ENCODE measurements around the gene UNC13C.

DNA sequence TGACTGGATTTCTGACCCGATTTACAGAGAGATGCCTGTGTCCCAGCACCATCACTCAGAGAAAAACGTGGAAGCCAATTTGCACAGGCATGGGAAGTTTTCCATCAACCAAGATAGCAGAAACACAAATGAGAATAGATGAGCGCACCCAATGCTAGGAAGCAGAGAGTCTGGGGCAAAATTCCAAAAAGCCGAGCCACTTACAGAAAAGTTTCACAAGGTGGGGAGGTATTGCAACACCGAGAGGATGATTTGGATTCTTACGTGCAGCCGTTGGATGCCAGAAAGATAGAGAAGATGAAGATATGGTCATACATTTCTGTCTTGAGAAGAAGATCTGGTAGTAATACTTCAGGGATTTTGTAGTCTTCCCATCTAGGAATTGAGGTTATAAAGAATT is 57.4 kb downstream of the UNC13C start:
- TF ChIP-seq, protein P1, sequence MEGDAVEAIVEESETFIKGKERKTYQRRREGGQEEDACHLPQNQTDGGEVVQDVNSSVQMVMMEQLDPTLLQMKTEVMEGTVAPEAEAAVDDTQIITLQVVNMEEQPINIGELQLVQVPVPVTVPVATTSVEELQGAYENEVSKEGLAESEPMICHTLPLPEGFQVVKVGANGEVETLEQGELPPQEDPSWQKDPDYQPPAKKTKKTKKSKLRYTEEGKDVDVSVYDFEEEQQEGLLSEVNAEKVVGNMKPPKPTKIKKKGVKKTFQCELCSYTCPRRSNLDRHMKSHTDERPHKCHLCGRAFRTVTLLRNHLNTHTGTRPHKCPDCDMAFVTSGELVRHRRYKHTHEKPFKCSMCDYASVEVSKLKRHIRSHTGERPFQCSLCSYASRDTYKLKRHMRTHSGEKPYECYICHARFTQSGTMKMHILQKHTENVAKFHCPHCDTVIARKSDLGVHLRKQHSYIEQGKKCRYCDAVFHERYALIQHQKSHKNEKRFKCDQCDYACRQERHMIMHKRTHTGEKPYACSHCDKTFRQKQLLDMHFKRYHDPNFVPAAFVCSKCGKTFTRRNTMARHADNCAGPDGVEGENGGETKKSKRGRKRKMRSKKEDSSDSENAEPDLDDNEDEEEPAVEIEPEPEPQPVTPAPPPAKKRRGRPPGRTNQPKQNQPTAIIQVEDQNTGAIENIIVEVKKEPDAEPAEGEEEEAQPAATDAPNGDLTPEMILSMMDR (IDR thresholded peaks at IDR 0.05; ENCODE audit: poor library complexity), result no peak
- no peak for TF ChIP-seq EZH2phosphoT487 (IDR thresholded peaks at IDR 0.05; ENCODE audit: low read depth, severe bottlenecking, unreplicated experiment)
